Prostate gland (tissue), 2 donors: Measurements from ENCODE around the gene DDX47. TPM values are rescaled to one million over a fixed set of nuclear protein-coding genes. Genes with fewer than 3 reads are reported as not detected.

Experiments
- DNase-seq: peaks from one replicate; pipeline ENCODE4 v3.0.0-alpha.2; 2019; ENCODE audit warnings: low spot score
- H3K27ac ChIP-seq, 2 donors: fragments of 200-600 bp; sonication (generic); 2 replicates each; pipeline ENCODE4 v1.5.1; 2017 to 2019
- H3K27me3 ChIP-seq: fragments of 200-600 bp; sonication (generic); replicated peaks from 2 replicates; pipeline ENCODE4 v1.5.1; 2019; ENCODE audit not compliant: insufficient read depth
- H3K36me3 ChIP-seq, 2 donors: fragments of 200-600 bp; sonication (generic); 1 replicate in 1 of 2; 2 replicates in 1 of 2; pipeline versions ENCODE4 v1.5.1 to v1.8.1; 2017 to 2019
- H3K4me1 ChIP-seq: fragments of 200-600 bp; sonication (generic); replicated peaks from 2 replicates; pipeline ENCODE4 v1.5.1; 2019
- H3K4me3 ChIP-seq, 2 donors: fragments of 200-600 bp; sonication (generic); 2 replicates each; pipeline ENCODE4 v1.5.1; 2017 to 2019
- H3K9me3 ChIP-seq: fragments of 200-600 bp; sonication (generic); 2 replicates; pipeline ENCODE4 v1.5.1; 2017
- CTCF ChIP-seq, 4 experiments: fragments of 200-600 bp in 2 of 4; fragments of 450-650 bp in 2 of 4; sonication (generic) in 2 of 4; IDR thresholded peaks; 1 replicate in 3 of 4; 2 replicates in 1 of 4; pipeline ENCODE4 v1.5.1; 2016 to 2019; ENCODE audit warnings: antibody characterized with exemption in 4 of 4, mild to moderate bottlenecking in 2 of 4, moderate library complexity in 2 of 4
- POLR2A ChIP-seq: fragments of 450-650 bp; IDR thresholded peaks from one replicate; pipeline ENCODE4 v1.6.1; 2016; ENCODE audit warnings: antibody characterized with exemption, mild to moderate bottlenecking
- POLR2AphosphoS5 ChIP-seq: sonication (generic); formaldehyde crosslinking; IDR thresholded peaks from one replicate; pipeline ENCODE4 v1.6.1; 2017; ENCODE audit warnings: antibody characterized with exemption
- WGBS: methylation state at CpG from one replicate; pipeline ENCODE4 v1.1.5; 2018; 5-methylcytosine and 5-hydroxymethylcytosine counted together
- intact Hi-C: fragments of 100-400 bp; cut with DNase I; formaldehyde crosslinking; loops from one replicate; pipeline ENCODE4 v1.14.2; 2022
- total RNA-seq, 2 donors: library from RNA; depleted of rRNA; stranded (reverse); fragments of >200 nt; gene quantifications; one replicate each; pipeline ENCODE4 v1.1.0, GENCODE V29; 2016

DDX47 gene
- total RNA-seq, 2 donors from 2014 or later, result 44.6 to 74.8 TPM

GRCh38 chr12:12859690-12860089, 46.5 kb downstream of the DDX47 start:
- H3K4me1 ChIP-seq, result no peaks in the 10 kb centered on the region
- TF ChIP-seq CTCF (IDR thresholded peaks at IDR 0.05) (no peak), POLR2A (no peak)
- H3K27ac ChIP-seq, result no peak overlapping the region
- no peaks in the 10 kb centered on the region for H3K9me3 ChIP-seq
- intact Hi-C loops, result no loop called here
- 67% methylated on average over 1 of the region's 1 CpG for WGBS
- no peak for DNase-seq
- no peaks in the 10 kb centered on the region for H3K27me3 ChIP-seq
- no peak overlapping the region for H3K4me3 ChIP-seq
- no peaks in the 10 kb centered on the region for H3K36me3 ChIP-seq

- no peaks in the 10 kb centered on the region for H3K36me3 ChIP-seq
- no peak overlapping the region for H3K4me3 ChIP-seq
- 96% methylated on average over 2 of the region's 2 CpGs for WGBS
- H3K9me3 ChIP-seq, result no peaks in the 10 kb centered on the region
- no peaks in the 10 kb centered on the region for H3K4me1 ChIP-seq
- H3K27ac ChIP-seq, result no peak overlapping the region
- no peaks in the 10 kb centered on the region for H3K27me3 ChIP-seq
- TF ChIP-seq CTCF (IDR thresholded peaks at IDR 0.05) (no peak), POLR2AphosphoS5 (no peak), POLR2A (no peak)
- intact Hi-C loops, result no loop called here
- DNase-seq, result no peak
Measured at GRCh38 chr12:12864243-12864642, 51.1 kb downstream of the DDX47 start.

GRCh38 chr12:12868477-12869235, 55.5 kb downstream of the DDX47 start:
- intact Hi-C loops, result no loop called here
- TF ChIP-seq CTCF (IDR thresholded peaks at IDR 0.05) (no peak), POLR2AphosphoS5 (no peak), POLR2A (no peak)

GRCh38 chr12:12870465-12870864, 57.3 kb downstream of the DDX47 start:
- DNase-seq, result no peak
- peaks cover 2% of the 10 kb centered on the region for H3K4me1 ChIP-seq
- no peak overlapping the region for H3K27ac ChIP-seq
- H3K4me3 ChIP-seq, result no peak overlapping the region
- WGBS, result 87% methylated on average over 7 of the region's 7 CpGs
- H3K27me3 ChIP-seq, result no peaks in the 10 kb centered on the region
- H3K9me3 ChIP-seq, result no peaks in the 10 kb centered on the region
- intact Hi-C loops, result no loop called here
- no peaks in the 10 kb centered on the region for H3K36me3 ChIP-seq
- TF ChIP-seq POLR2A (no peak), CTCF (IDR thresholded peaks at IDR 0.05) (no peak), POLR2AphosphoS5 (no peak)

More at GRCh38 chr12:12868477-12869235, 55.5 kb downstream of the DDX47 start:
- H3K4me1 ChIP-seq, result peaks cover 2% of the 10 kb centered on the region
- H3K27ac ChIP-seq, result no peak overlapping the region
- no peak overlapping the region for H3K4me3 ChIP-seq
- H3K9me3 ChIP-seq, result no peaks in the 10 kb centered on the region
- DNase-seq, result no peak
- no peaks in the 10 kb centered on the region for H3K36me3 ChIP-seq
- 96% methylated on average over 3 of the region's 3 CpGs for WGBS
- no peaks in the 10 kb centered on the region for H3K27me3 ChIP-seq

- peak overlapping the region in 1 of 2 donors; percentile 18 for H3K27ac ChIP-seq
- no peaks in the 10 kb centered on the region for H3K9me3 ChIP-seq
- 91% methylated on average over 6 of the region's 6 CpGs for WGBS
- intact Hi-C loops, result no loop called here
- TF ChIP-seq POLR2A (no peak), CTCF (IDR thresholded peaks at IDR 0.05) (no peak), POLR2AphosphoS5 (no peak)
- H3K4me3 ChIP-seq, result no peak overlapping the region
- peaks cover 2% of the 10 kb centered on the region for H3K4me1 ChIP-seq
- DNase-seq, result no peak
- no peaks in the 10 kb centered on the region for H3K27me3 ChIP-seq
- H3K36me3 ChIP-seq, result no peaks in the 10 kb centered on the region
Measured at GRCh38 chr12:12871587-12872138, 58.5 kb downstream of the DDX47 start.
